ENCODE results near the gene MSX1.

GRCh38 chr4:4890574-4891255 lies 31.2 kb downstream of the MSX1 start:
- TF ChIP-seq, protein P1, sequence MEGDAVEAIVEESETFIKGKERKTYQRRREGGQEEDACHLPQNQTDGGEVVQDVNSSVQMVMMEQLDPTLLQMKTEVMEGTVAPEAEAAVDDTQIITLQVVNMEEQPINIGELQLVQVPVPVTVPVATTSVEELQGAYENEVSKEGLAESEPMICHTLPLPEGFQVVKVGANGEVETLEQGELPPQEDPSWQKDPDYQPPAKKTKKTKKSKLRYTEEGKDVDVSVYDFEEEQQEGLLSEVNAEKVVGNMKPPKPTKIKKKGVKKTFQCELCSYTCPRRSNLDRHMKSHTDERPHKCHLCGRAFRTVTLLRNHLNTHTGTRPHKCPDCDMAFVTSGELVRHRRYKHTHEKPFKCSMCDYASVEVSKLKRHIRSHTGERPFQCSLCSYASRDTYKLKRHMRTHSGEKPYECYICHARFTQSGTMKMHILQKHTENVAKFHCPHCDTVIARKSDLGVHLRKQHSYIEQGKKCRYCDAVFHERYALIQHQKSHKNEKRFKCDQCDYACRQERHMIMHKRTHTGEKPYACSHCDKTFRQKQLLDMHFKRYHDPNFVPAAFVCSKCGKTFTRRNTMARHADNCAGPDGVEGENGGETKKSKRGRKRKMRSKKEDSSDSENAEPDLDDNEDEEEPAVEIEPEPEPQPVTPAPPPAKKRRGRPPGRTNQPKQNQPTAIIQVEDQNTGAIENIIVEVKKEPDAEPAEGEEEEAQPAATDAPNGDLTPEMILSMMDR (IDR thresholded peaks at IDR 0.05), result no peak
- no peak for TF ChIP-seq POLR2A (IDR thresholded peaks at IDR 0.05)
